GM12892 (cell line): ENCODE results near the gene ERC1.

Experiments used
- DNase-seq: peaks from one replicate; pipeline ENCODE4 v3.0.0; 2011; ENCODE audit not compliant: insufficient read length
- FAIRE-seq: peaks from 2 replicates; lab custom pipeline; 2011; peaks lifted over from hg19 to GRCh38; lab: Jason Lieb, UNC
- POLR2A ChIP-seq: IDR thresholded peaks from 2 replicates; pipeline ENCODE4 v1.6.1; 2011; ENCODE audit warnings: low read depth, low read length, control low read depth
- POLR2AphosphoS5 ChIP-seq: IDR thresholded peaks from 2 replicates; pipeline ENCODE4 v1.6.1; 2011; ENCODE audit warnings: low read depth, low read length, control low read depth
- TAF1 ChIP-seq: IDR thresholded peaks from 2 replicates; pipeline ENCODE4 v1.6.1; 2011; ENCODE audit warnings: low read depth, mild to moderate bottlenecking, control low read depth, low read length, borderline replicate concordance

ERC1 gene

DNA sequence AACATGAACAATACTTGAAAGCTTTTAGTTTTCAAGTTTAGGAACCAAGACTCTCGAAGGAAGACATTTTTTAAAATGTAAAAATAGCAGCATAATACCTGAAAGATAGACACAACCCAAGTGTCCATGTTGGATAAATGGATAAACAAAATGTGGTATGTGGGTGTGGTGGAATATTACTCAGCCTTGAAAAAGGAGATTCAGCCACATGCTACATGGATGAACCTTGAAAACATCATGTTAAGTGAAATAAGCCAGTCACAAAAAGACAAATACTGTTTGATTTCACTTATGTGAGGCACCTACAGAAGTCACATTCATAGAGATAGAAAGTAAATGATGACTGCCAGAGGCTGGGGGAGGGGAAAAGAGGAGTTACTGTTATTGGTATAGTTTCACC lies 374.7 kb downstream of the ERC1 start:
- DNase-seq (no peak), FAIRE-seq (no peak)
- TF ChIP-seq POLR2A: no peak
- TF ChIP-seq TAF1: no peak
- no peak for TF ChIP-seq POLR2AphosphoS5

GRCh38 chr12:1367331-1368291 lies 376.6 kb downstream of the ERC1 start:
- no peak for TF ChIP-seq POLR2AphosphoS5
- no peak for TF ChIP-seq POLR2A
- no peak for TF ChIP-seq TAF1
- FAIRE-seq (no peak), DNase-seq (no peak)

- TF ChIP-seq POLR2AphosphoS5: no peak
- no peak for TF ChIP-seq TAF1
- no peak for TF ChIP-seq POLR2A
- FAIRE-seq (no peak), DNase-seq (no peak)
Measured at GRCh38 chr12:1369460-1369859, 378.4 kb downstream of the ERC1 start.

- FAIRE-seq (no peak), DNase-seq (no peak)
- no peak for TF ChIP-seq POLR2A
- TF ChIP-seq POLR2AphosphoS5: no peak
- TF ChIP-seq TAF1: no peak
Measured at GRCh38 chr12:1369938-1370500, 379.0 kb downstream of the ERC1 start.

DNA sequence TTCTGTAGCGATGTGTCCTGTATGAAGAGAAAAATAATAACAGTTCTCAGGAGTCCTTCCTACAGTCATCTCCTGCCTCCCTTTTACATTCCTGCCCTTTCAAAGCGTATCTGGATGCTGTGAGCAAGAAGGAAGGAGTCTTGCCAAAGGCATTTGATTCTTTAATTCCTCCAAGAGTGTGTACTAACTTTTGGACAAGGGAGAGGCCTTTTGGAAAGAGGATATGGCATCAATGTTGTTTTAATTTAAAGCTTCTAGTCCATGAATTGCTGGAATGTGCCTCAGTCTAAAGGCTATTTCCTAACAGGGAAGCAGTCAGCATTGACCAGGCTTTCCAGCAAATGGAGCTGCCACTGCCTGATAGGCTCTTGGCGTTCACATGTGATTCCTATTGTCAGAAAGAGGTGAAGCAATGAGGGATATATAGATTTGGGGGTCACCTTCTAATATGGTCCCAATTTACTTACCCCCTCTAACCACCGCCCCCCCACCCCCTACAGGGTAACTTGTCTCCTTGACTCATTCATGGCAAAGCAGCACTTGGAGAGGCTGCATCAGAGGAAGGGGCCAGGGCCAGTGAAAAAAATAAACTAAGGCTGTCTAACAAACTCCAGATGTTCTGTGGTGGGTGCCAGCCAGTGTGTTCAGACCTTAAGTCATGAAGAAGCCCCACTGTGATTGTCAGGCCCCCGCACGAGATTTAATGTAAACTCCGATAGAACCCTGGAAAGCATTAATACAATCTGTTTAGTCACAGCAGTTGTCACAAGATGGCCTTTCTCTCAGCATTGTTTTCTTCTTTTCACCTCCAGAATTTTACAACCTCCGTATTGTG lies 383.1 kb downstream of the ERC1 start:
- FAIRE-seq: no peak
- DNase-seq: no peak
- TF ChIP-seq POLR2AphosphoS5 (no peak), TAF1 (no peak), POLR2A (no peak)

DNA sequence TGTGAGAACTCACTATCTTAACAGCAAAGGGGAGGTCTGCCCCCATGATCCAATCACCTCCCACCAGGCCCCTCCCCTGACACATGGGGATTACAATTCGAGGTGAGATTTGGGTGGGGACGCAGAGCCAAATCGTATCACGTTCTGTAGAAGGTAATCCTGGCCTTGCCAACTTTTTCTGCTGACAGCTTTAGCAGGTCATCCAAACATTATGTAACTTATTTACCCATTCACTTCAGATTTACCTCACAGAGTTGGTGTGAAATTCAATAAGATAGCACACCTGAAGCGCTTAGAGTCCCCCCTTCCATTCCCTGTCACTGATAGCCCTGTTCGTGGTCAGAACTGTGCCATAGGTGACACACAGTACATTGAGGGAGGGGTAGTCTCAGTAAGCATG lies 384.3 kb downstream of the ERC1 start:
- FAIRE-seq (no peak), DNase-seq (no peak)
- TF ChIP-seq TAF1 (no peak), POLR2AphosphoS5 (no peak), POLR2A (no peak)

- no peak for TF ChIP-seq TAF1
- TF ChIP-seq POLR2AphosphoS5: no peak
- TF ChIP-seq POLR2A: no peak
- no peak for DNase-seq
- no peak for FAIRE-seq
Measured at GRCh38 chr12:1377117-1377516, 386.1 kb downstream of the ERC1 start.

DNA sequence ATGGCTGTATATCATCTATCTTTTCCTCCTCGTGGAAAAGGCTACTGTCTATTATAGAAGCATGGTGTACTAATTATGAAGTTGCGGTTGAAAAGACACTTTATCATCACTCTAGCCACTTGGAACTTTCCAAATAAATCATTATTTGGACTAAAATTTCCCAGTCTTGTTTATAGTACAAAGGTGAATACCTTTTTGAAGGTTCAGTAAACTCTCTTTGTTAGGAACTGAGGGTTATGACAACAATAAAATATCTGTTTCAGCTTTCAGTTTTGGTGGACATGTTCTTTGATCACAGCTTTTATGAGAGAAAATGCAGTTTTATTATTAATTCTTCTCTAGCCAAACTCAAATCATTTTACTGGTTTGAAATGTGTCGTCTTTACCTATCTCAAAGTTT lies 386.7 kb downstream of the ERC1 start:
- DNase-seq (no peak), FAIRE-seq (no peak)

DNA sequence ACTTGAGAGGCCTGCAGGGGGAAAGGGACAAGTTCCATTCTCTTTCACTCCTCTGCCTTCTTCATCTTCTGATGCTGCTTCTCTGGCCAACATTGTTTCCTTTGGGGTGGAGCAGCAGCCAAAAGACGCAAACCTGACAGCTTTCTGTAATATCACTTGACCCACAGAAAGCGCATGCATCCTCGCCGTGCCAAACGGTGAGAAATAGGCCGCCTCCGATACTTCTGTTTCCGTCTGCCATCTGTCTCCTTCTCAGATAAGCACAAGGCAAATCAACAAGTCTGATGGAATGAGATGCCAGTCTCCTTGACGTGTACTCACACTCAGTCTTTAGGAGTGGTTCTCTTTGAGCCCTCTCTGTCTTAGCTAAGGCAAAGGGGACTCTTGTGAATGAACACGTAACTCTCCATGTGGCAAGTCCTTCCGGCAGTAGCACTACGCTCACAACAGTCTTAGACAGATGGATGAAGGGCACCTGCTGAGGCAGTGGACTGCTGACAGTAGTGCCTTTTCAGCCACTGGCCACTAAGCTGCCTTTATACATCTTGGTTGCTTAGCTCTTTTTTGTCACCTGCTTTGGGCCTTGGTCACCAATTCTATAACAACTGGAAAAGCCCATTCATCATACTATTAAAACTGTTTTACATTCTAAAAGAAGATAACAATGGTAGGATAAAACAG lies 389.3 kb downstream of the ERC1 start:
- FAIRE-seq (no peak), DNase-seq (no peak)
- TF ChIP-seq POLR2AphosphoS5 (no peak), TAF1 (no peak), POLR2A (no peak)

More for the DNA sequence above, 386.7 kb downstream of the ERC1 start:
- no peak for TF ChIP-seq POLR2A
- no peak for TF ChIP-seq TAF1

DNA sequence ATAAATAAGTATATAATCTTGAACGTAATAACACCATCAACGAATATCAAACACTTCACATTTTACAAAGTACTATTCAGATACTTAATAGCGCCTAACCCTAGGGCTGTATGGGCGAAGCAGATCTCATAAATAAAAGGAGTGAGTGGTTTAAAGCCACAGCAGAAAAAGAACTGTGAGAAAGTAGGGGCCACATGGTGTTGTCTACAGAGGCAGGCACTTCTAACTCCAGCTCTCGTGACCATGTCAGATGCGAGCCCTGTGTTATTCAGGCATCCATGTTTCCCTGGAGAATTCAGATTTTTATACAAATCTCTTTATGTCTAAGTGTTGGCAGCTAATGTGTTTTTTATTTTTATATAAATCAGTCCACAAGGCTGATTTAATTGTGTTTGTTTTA lies 391.1 kb downstream of the ERC1 start:
- no peak for TF ChIP-seq TAF1
- TF ChIP-seq POLR2AphosphoS5: no peak
- no peak for TF ChIP-seq POLR2A
- FAIRE-seq: no peak
- no peak for DNase-seq
